ENCODE measurements around the gene SLC13A3.

DNA sequence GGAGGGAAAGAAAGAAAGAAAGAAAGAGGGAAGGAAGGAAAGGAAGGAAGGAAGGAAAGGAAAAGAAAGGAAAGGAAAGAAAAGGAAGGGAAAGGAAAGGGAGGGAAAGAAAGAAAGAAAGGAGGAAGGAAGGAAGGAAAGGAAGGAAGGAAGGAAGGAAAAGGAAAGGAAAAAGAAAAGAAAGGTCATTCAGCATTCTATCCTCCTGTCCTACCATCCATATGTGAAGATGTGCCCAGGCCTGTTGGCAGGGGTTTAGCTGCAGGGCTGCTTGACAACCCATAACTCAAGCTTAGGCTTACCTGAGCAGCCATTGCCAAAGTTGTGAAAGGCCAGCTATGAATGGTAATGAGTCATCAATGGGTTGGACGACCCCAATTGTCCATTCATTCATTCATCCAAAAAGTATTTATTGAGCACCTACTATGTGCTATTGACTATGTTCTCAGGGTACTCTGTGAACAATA, 50.9 kb downstream of the SLC13A3 start:
- TF ChIP-seq, protein P1, sequence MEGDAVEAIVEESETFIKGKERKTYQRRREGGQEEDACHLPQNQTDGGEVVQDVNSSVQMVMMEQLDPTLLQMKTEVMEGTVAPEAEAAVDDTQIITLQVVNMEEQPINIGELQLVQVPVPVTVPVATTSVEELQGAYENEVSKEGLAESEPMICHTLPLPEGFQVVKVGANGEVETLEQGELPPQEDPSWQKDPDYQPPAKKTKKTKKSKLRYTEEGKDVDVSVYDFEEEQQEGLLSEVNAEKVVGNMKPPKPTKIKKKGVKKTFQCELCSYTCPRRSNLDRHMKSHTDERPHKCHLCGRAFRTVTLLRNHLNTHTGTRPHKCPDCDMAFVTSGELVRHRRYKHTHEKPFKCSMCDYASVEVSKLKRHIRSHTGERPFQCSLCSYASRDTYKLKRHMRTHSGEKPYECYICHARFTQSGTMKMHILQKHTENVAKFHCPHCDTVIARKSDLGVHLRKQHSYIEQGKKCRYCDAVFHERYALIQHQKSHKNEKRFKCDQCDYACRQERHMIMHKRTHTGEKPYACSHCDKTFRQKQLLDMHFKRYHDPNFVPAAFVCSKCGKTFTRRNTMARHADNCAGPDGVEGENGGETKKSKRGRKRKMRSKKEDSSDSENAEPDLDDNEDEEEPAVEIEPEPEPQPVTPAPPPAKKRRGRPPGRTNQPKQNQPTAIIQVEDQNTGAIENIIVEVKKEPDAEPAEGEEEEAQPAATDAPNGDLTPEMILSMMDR (IDR thresholded peaks at IDR 0.05 in 4 of 5, conservative IDR thresholded peaks at IDR 0.05 in 1 of 5), result no peak
- no peak for TF ChIP-seq POLR2A (IDR thresholded peaks at IDR 0.05)

Data from gastrocnemius medialis (tissue), 4 donors.